Natural killer cell (primary cell): ENCODE data around the gene DOCK1. TPM values are rescaled to one million over a fixed set of nuclear protein-coding genes. Genes with fewer than 3 reads are reported as not detected.
"Not testable (repeated sequence)": the region's sequence is repeated elsewhere in the genome, so short reads cannot be mapped to it uniquely, and the experiment has no call there.

Experiments used
- ATAC-seq, 3 donors: fragments of 150-1000 bp in 2 of 3; fragments of 200-7000 bp in 1 of 3; cut with Tn5 transposase; 1 replicate in 1 of 3; 2 replicates in 2 of 3; pipeline ENCODE4 v1.10.0; 2021; ENCODE audit warnings: mild to moderate bottlenecking in 2 of 3, moderate library complexity in 2 of 3
- DNase-seq, 2 donors: peaks; one replicate each; pipeline versions ENCODE4 v3.0.0 to v3.0.0-alpha.2; 2013 to 2021; ENCODE audit warnings: mixed read lengths in 1 of 2
- H3K27ac ChIP-seq: one replicate; pipeline ENCODE4 v1.5.1; 2013; ENCODE audit warnings: mild to moderate bottlenecking, low read length
- H3K27me3 ChIP-seq: one replicate; pipeline ENCODE4 v1.6.1; 2013; ENCODE audit warnings: low read length; ENCODE audit not compliant: control insufficient read depth, insufficient read depth
- H3K36me3 ChIP-seq: one replicate; pipeline ENCODE4 v1.6.1; 2013; ENCODE audit warnings: low read length; ENCODE audit not compliant: control insufficient read depth, insufficient read depth
- H3K4me1 ChIP-seq: one replicate; pipeline ENCODE4 v1.6.1; 2013; ENCODE audit warnings: low read length; ENCODE audit not compliant: control insufficient read depth, insufficient read depth
- H3K4me3 ChIP-seq: one replicate; pipeline ENCODE4 v1.5.1; 2013; ENCODE audit warnings: low read length
- H3K9me3 ChIP-seq: one replicate; pipeline ENCODE4 v1.6.1; 2013; ENCODE audit warnings: low read length; ENCODE audit not compliant: control insufficient read depth, insufficient read depth
- H3K27ac Mint-ChIP-seq, 2 donors: one replicate each; pipeline ENCODE4 v1.8.0; 2022; ENCODE audit warnings: mild to moderate bottlenecking in 2 of 2, mixed read lengths in 2 of 2, moderate library complexity in 1 of 2
- H3K27me3 Mint-ChIP-seq, 2 donors: one replicate each; pipeline ENCODE4 v1.8.0; 2022; ENCODE audit warnings: low read depth in 2 of 2, mixed read lengths in 2 of 2
- H3K36me3 Mint-ChIP-seq: one replicate; pipeline ENCODE4 v1.8.0; 2022; ENCODE audit warnings: mixed read lengths
- H3K4me1 Mint-ChIP-seq, 2 donors: one replicate each; pipeline ENCODE4 v1.8.0; 2022; ENCODE audit warnings: mixed read lengths in 2 of 2
- H3K4me3 Mint-ChIP-seq: one replicate; pipeline ENCODE4 v1.8.0; 2022; ENCODE audit warnings: mild to moderate bottlenecking, moderate library complexity, mixed read lengths
- H3K9me3 Mint-ChIP-seq, 2 donors: one replicate each; pipeline ENCODE4 v1.8.0; 2022; ENCODE audit warnings: mixed read lengths in 2 of 2
- CTCF ChIP-seq: fragments of 200-600 bp; IDR thresholded peaks from one replicate; pipeline ENCODE4 v1.8.0; 2022; ENCODE audit warnings: antibody characterized with exemption
- WGBS: methylation state at CpG from one replicate; pipeline ENCODE4 v1.1.7; 2013; ENCODE audit warnings: missing lambda C conversion rate; ENCODE audit not compliant: insufficient coverage; 5-methylcytosine and 5-hydroxymethylcytosine counted together
- intact Hi-C: fragments of 100-400 bp; cut with micrococcal nuclease; formaldehyde crosslinking; loops from one replicate; pipeline ENCODE4 v1.14.2; 2022
- total RNA-seq, 4 donors: library from RNA; stranded (reverse); fragments of 120-200 nt in 1 of 4; gene quantifications; one replicate each; pipeline versions ENCODE4 v1.2.3 to v1.2.4, GENCODE V29; 2013 to 2022

The DOCK1 gene
- total RNA-seq, 3 donors from 2014 or later (not counting 1 experiment from before 2014, with no cell fraction given): 0.07 to 0.12 (median 0.08) TPM

- Histone ChIP-seq H3K36me3 (no peaks in the 10 kb centered on the region), H3K4me3 (no peak overlapping the region), H3K27ac (no peak overlapping the region), H3K9me3 (peaks cover 2% of the 10 kb centered on the region), H3K27me3 (no peaks in the 10 kb centered on the region), H3K4me1 (no peaks in the 10 kb centered on the region)
- no peak for DNase-seq
- no peaks in the 10 kb centered on the region for H3K4me1 Mint-ChIP-seq
- peaks cover 0 to 4% of the 10 kb centered on the region in 2 donors for H3K9me3 Mint-ChIP-seq
- 91% methylated on average over 8 of the region's 8 CpGs for WGBS
- intact Hi-C loops: no loop called here
- no peak for TF ChIP-seq CTCF
- H3K4me3 Mint-ChIP-seq: no peak overlapping the region
- peaks cover 0 to 3% of the 10 kb centered on the region in 2 donors for H3K27me3 Mint-ChIP-seq
- no peak for ATAC-seq
- no peak overlapping the region for H3K27ac Mint-ChIP-seq
- H3K36me3 Mint-ChIP-seq: no peaks in the 10 kb centered on the region
These were observed 11.4 kb upstream of the DOCK1 start for GRCh38 chr10:126893841-126894240.

- no peak overlapping the region for H3K27ac ChIP-seq
- no peak for ATAC-seq
These were observed 9.9 kb upstream of the DOCK1 start for GRCh38 chr10:126895214-126895781.

GRCh38 chr10:126898460-126898859, 6.8 kb upstream of the DOCK1 start:
- intact Hi-C loops: no loop called here
- Histone ChIP-seq H3K9me3 (peaks cover 6% of the 10 kb centered on the region), H3K27ac (no peak overlapping the region), H3K4me3 (no peak overlapping the region), H3K4me1 (no peaks in the 10 kb centered on the region), H3K36me3 (no peaks in the 10 kb centered on the region), H3K27me3 (no peaks in the 10 kb centered on the region)
- Mint-ChIP-seq H3K27ac (no peak overlapping the region), H3K36me3 (no peaks in the 10 kb centered on the region), H3K9me3 (peaks cover 0 to 3% of the 10 kb centered on the region in 2 donors), H3K4me1 (no peaks in the 10 kb centered on the region), H3K4me3 (no peak overlapping the region), H3K27me3 (peaks cover 4 to 7% of the 10 kb centered on the region in 2 donors)
- TF ChIP-seq CTCF: no peak
- ATAC-seq (no peak), DNase-seq (no peak)

More at GRCh38 chr10:126895214-126895781, 9.9 kb upstream of the DOCK1 start:
- Mint-ChIP-seq H3K27me3 (peaks cover 0 to 3% of the 10 kb centered on the region in 2 donors), H3K27ac (no peak overlapping the region), H3K4me3 (no peak overlapping the region), H3K36me3 (no peaks in the 10 kb centered on the region), H3K4me1 (no peaks in the 10 kb centered on the region), H3K9me3 (peaks cover 0 to 7% of the 10 kb centered on the region in 2 donors)
- WGBS: 71% methylated on average over 9 of the region's 9 CpGs
- Histone ChIP-seq H3K36me3 (no peaks in the 10 kb centered on the region), H3K27me3 (no peaks in the 10 kb centered on the region), H3K4me1 (no peaks in the 10 kb centered on the region), H3K4me3 (no peak overlapping the region), H3K9me3 (peaks cover 6% of the 10 kb centered on the region)
- intact Hi-C loops: no loop called here
- no peak for DNase-seq
- no peak for TF ChIP-seq CTCF

DNA sequence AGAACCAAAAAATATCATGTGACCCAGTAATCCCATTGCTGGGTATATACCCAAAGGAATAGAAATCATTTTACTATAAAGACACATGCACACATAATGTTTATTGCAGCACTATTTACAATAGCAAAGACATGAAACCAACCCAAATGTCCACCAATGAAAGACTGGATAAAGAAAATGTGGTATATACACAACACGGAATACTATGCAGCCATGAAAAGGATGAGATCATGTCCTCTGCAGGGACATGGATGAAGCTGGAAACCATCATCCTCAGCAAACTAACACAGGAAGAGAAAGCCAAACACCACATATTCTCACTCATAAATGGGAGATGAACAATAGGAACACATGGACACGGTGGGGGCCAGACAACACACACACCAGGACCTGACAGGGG, 5.7 kb upstream of the DOCK1 start:
- H3K36me3 Mint-ChIP-seq, H3K9me3 Mint-ChIP-seq, H3K9me3 ChIP-seq, H3K4me1 Mint-ChIP-seq, H3K27ac Mint-ChIP-seq, H3K4me3 Mint-ChIP-seq, H3K27ac ChIP-seq, DNase-seq, intact Hi-C loops, H3K4me1 ChIP-seq, ATAC-seq, H3K4me3 ChIP-seq, H3K36me3 ChIP-seq, H3K27me3 ChIP-seq: not testable (repeated sequence)
- H3K27me3 Mint-ChIP-seq: peaks cover 15 to 18% of the 10 kb centered on the region in 2 donors
- 91% methylated on average over 2 of the region's 2 CpGs for WGBS
